Measurements from ENCODE around the gene ENTR1. TPM values are rescaled to one million over a fixed set of nuclear protein-coding genes. Genes with fewer than 3 reads are reported as not detected.

ENTR1 gene
- total and polyA plus RNA-seq, 12 donors: 11.5 to 26.9 (median 15.8) TPM

GRCh38 chr9:136381966-136382513 is 28.4 kb downstream of the ENTR1 start:
- H3K4me1 ChIP-seq: peaks cover 0 to 15% (median 3%) of the 10 kb centered on the region in 9 donors
- H3K4me3 ChIP-seq: no peak overlapping the region
- no peak overlapping the region for H3K27ac ChIP-seq
- TF ChIP-seq, protein P1, sequence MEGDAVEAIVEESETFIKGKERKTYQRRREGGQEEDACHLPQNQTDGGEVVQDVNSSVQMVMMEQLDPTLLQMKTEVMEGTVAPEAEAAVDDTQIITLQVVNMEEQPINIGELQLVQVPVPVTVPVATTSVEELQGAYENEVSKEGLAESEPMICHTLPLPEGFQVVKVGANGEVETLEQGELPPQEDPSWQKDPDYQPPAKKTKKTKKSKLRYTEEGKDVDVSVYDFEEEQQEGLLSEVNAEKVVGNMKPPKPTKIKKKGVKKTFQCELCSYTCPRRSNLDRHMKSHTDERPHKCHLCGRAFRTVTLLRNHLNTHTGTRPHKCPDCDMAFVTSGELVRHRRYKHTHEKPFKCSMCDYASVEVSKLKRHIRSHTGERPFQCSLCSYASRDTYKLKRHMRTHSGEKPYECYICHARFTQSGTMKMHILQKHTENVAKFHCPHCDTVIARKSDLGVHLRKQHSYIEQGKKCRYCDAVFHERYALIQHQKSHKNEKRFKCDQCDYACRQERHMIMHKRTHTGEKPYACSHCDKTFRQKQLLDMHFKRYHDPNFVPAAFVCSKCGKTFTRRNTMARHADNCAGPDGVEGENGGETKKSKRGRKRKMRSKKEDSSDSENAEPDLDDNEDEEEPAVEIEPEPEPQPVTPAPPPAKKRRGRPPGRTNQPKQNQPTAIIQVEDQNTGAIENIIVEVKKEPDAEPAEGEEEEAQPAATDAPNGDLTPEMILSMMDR (IDR thresholded peaks at IDR 0.05): no peak
- ATAC-seq (no peak), DNase-seq (no peak)
- 92 to 94% methylated on average over 25 of the region's 25 CpGs for WGBS, 2 donors
- intact Hi-C loops (cut with DNase I): no loop called here
- H3K9me3 ChIP-seq: no peaks in the 10 kb centered on the region
- H3K27me3 ChIP-seq: no peaks in the 10 kb centered on the region
- peaks cover 0 to 93% (median 25%) of the 10 kb centered on the region in 9 donors for H3K36me3 ChIP-seq

DNA sequence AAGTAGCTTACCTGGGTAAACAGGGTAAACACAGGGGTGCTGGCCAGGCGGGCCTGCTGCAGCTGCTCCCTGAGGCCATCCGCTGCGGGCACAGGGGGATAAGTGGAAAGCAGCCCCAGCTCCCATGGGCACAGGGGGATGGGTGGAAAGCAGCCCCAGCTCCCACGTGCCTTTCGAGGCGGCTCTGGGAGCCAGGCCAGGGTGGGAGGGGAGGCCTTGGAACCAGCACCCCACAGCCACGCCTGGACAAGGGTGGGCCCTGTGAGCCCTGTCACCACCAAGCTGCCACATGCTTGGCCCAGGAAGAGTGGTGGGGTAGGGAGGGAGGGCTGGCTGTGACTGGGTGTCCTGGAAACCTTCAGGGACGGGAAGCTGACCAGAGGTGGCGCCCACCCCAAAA is 29.1 kb downstream of the ENTR1 start:
- WGBS, 2 donors: 45 to 54% methylated on average over 9 of the region's 9 CpGs
- DNase-seq (peak in 1 of 2 donors; percentile 67), ATAC-seq (peak; percentile 38 to 89 (median 72))
- Histone ChIP-seq H3K4me3 (no peak overlapping the region), H3K27me3 (no peaks in the 10 kb centered on the region), H3K27ac (no peak overlapping the region), H3K4me1 (peaks cover 0 to 15% (median 3%) of the 10 kb centered on the region in 9 donors), H3K36me3 (peaks cover 0 to 85% (median 21%) of the 10 kb centered on the region in 9 donors), H3K9me3 (no peaks in the 10 kb centered on the region)
- intact Hi-C loops (cut with DNase I): no loop called here
- TF ChIP-seq, protein P1 (IDR thresholded peaks at IDR 0.05): no peak

DNA sequence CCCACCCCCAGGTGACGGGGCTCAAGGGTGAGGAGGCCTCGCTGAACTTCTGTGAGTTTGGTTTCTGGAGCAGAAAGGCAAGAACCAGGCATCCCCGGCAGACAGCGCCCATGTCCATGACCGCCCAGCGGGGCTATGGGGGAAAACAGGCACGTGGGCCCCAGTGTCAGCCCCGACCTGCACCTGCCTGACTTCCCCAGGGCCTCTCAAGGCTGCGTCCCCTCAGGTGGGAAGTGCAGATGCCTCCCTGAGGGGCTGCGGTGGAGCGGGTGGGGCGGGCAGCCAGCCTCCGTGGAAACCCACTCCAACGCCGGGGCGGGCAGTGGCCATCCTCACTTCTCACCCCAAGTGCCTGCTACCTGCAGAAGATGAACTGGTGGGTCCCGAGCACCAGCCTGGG is 30.0 kb downstream of the ENTR1 start:
- intact Hi-C loops (cut with DNase I): no loop called here
- no peaks in the 10 kb centered on the region for H3K9me3 ChIP-seq
- ATAC-seq (no peak), DNase-seq (no peak)
- H3K4me3 ChIP-seq: no peak overlapping the region
- H3K36me3 ChIP-seq: peaks cover 0 to 78% (median 14%) of the 10 kb centered on the region in 9 donors
- H3K27me3 ChIP-seq: no peaks in the 10 kb centered on the region
- no peak overlapping the region for H3K27ac ChIP-seq
- TF ChIP-seq, protein P1 (IDR thresholded peaks at IDR 0.05): no peak
- peaks cover 0 to 15% (median 3%) of the 10 kb centered on the region in 9 donors for H3K4me1 ChIP-seq
- 94 to 95% methylated on average over 17 of the region's 17 CpGs for WGBS, 2 donors

DNA sequence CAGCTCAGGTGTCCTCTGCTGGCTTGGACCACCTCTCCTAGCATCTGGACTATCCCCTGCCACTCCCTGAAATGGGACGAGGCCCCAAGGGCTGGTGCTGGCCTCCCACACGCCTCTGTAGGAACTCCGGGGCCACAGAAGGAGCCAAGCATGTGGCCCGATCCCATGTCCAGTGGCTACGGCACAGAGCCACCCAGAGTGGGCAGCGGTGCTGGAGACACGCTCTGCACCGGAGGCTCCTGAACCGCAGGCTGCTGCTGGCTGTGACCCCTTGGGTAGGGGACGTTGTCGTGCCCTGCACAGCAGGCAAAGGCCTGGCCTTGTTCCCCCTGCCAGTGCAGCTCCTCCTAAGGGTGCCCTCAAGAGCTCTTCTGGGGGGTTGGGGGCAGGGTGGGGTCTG is 30.5 kb downstream of the ENTR1 start:
- no peak for ATAC-seq
- no peak overlapping the region for H3K4me3 ChIP-seq
- peaks cover 0 to 15% (median 3%) of the 10 kb centered on the region in 9 donors for H3K4me1 ChIP-seq
- peaks cover 0 to 75% (median 14%) of the 10 kb centered on the region in 9 donors for H3K36me3 ChIP-seq
- H3K27me3 ChIP-seq: no peaks in the 10 kb centered on the region
- H3K9me3 ChIP-seq: no peaks in the 10 kb centered on the region
- TF ChIP-seq, protein P1 (IDR thresholded peaks at IDR 0.05): no peak
- 93 to 94% methylated on average over 11 of the region's 11 CpGs for WGBS, 2 donors
- DNase-seq: no peak
- H3K27ac ChIP-seq: no peak overlapping the region
- intact Hi-C loops (cut with DNase I): no loop called here

Data from heart right ventricle (tissue), 16 donors.